AG04449 (cell line): ENCODE data around the gene ABI3BP.

Experiments
- CTCF ChIA-PET: fragments of 350-600 bp; formaldehyde crosslinking; extraction: SDS; loops from one replicate; lab custom pipeline; 2021; ENCODE audit warnings: antibody characterized with exemption; lab: Yijun Ruan, JAX
- POLR2A ChIA-PET: fragments of 400-600, 350-600 bp; formaldehyde crosslinking; extraction: SDS; loops from one replicate; lab custom pipeline; 2020; ENCODE audit warnings: antibody characterized with exemption, inconsistent platforms; lab: Yijun Ruan, JAX
- DNase-seq: peaks from one replicate; pipeline ENCODE4 v3.0.0-alpha.2; 2010; ENCODE audit warnings: low read depth, low spot score
- H3K4me3 ChIP-seq: 2 replicates; pipeline ENCODE4 v1.5.1; 2011; ENCODE audit warnings: low read depth, mild to moderate bottlenecking, control low read depth, low read length
- CTCF ChIP-seq: IDR thresholded peaks from one replicate; pipeline ENCODE4 v1.5.1; 2011; ENCODE audit warnings: mild to moderate bottlenecking, moderate library complexity, low read length, control low read depth, inconsistent platforms; ENCODE audit not compliant: insufficient read depth; ENCODE audit errors: missing control alignments

Gene ABI3BP

GRCh38 chr3:100875239-100875638, 118.0 kb downstream of the ABI3BP start:
- H3K4me3 ChIP-seq: no peak overlapping the region
- CTCF ChIA-PET: interaction anchor here (1.4 kb wide), 1 partner anchor 12 kb away, joined by 3 read pairs; no protein-coding TSS in a partner anchor
- no peak for DNase-seq
- TF ChIP-seq CTCF: no peak
- POLR2A ChIA-PET: interaction anchor here (0.7 to 1.0 kb wide), 2 partner anchors 127 to 588 kb away, joined by 3 read pairs; no protein-coding TSS in a partner anchor

- no peak for TF ChIP-seq CTCF
- CTCF ChIA-PET: no interaction called here
- DNase-seq: no peak
- H3K4me3 ChIP-seq: no peak overlapping the region
- POLR2A ChIA-PET: no interaction called here
These were observed 119.6 kb downstream of the ABI3BP start for GRCh38 chr3:100873611-100874010.

- H3K4me3 ChIP-seq: no peak overlapping the region
- CTCF ChIA-PET: interaction anchor here (1.2 kb wide), 1 partner anchor 325 kb away, joined by 3 read pairs; no protein-coding TSS in a partner anchor
- POLR2A ChIA-PET: no interaction called here
- TF ChIP-seq CTCF: no peak
- DNase-seq: no peak
These were observed 121.9 kb downstream of the ABI3BP start for GRCh38 chr3:100871306-100871705.

GRCh38 chr3:100869787-100870186, 123.4 kb downstream of the ABI3BP start:
- CTCF ChIA-PET: interaction anchor here (1.1 kb wide), 1 partner anchor 12 kb away, joined by 3 read pairs; no protein-coding TSS in a partner anchor
- peak; percentile 63 for DNase-seq
- no peak for TF ChIP-seq CTCF
- POLR2A ChIA-PET: no interaction called here
- no peak overlapping the region for H3K4me3 ChIP-seq

GRCh38 chr3:100868894-100869293, 124.3 kb downstream of the ABI3BP start:
- ChIA-PET CTCF (interaction anchor here (1.1 kb wide), 1 partner anchor 16 kb away, joined by 3 read pairs; no protein-coding TSS in a partner anchor), POLR2A (interaction anchor here (0.6 kb wide), 1 partner anchor 209 kb away, joined by 3 read pairs; no protein-coding TSS in a partner anchor)
- DNase-seq: no peak
- TF ChIP-seq CTCF: no peak
- no peak overlapping the region for H3K4me3 ChIP-seq

DNA sequence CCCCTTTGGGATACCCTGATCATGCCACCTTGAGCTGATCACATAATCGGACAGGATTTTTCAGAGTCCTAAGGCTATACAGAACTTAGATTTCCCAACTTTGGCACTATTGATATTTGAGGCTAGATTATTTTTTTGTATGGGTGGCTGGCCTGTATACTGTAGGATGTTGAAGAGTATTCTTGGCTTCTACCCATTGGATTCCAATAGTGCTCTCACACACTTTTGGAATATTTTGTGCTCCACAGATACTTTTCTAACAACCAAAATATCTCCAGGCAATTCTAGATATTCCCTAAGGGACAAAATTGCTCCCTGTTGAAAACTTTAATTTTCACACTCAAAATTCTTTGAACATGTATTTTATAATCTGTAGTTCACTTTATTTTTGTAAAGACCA, 125.1 kb downstream of the ABI3BP start:
- POLR2A ChIA-PET: no interaction called here
- no peak for TF ChIP-seq CTCF
- CTCF ChIA-PET: interaction anchor here (0.9 to 1.1 kb wide), 2 partner anchors 8 to 15 kb away, joined by 3 read pairs; no protein-coding TSS in a partner anchor

More for the DNA sequence above, 125.1 kb downstream of the ABI3BP start:
- DNase-seq: no peak
- H3K4me3 ChIP-seq: no peak overlapping the region
